GM12878 (cell line): ENCODE data around the gene MCC.

Experiments used
- ATF3 ChIP-seq: IDR thresholded peaks from 2 replicates; pipeline ENCODE4 v1.6.1; 2011; ENCODE audit warnings: low read depth, mild to moderate bottlenecking, low read length, moderate library complexity, borderline replicate concordance; ENCODE audit errors: extremely low read depth
- BCL3 ChIP-seq: IDR thresholded peaks from 2 replicates; pipeline ENCODE4 v1.6.1; 2011; ENCODE audit warnings: borderline replicate concordance, low read depth, mild to moderate bottlenecking, moderate library complexity, low read length; ENCODE audit not compliant: insufficient read depth, poor library complexity, severe bottlenecking
- BCLAF1 ChIP-seq: fragments of 450-650 bp; IDR thresholded peaks from 2 replicates; pipeline ENCODE4 v1.6.1; 2017; ENCODE audit warnings: antibody characterized with exemption, mild to moderate bottlenecking, moderate library complexity
- CTCF ChIP-seq, 3 experiments: IDR thresholded peaks in 2 of 3; conservative IDR thresholded peaks in 1 of 3; 2 replicates each; pipeline ENCODE4 v1.5.1; 2011; ENCODE audit warnings: low read depth in 3 of 3, low read length in 3 of 3, mild to moderate bottlenecking in 3 of 3, control low read depth in 2 of 3, moderate library complexity in 2 of 3, inconsistent platforms in 1 of 3, mixed read lengths in 1 of 3; ENCODE audit not compliant: control insufficient read depth in 2 of 3, insufficient read depth in 1 of 3; ENCODE audit errors: extremely low read depth in 1 of 3
- HCFC1 ChIP-seq: fragments of 150-350 bp; IDR thresholded peaks from 2 replicates; pipeline ENCODE4 v1.6.1; 2014; ENCODE audit warnings: low read length
- SIX5 ChIP-seq: IDR thresholded peaks from 2 replicates; pipeline ENCODE4 v1.6.1; 2011; ENCODE audit warnings: mild to moderate bottlenecking, low read depth, low read length, moderate library complexity; ENCODE audit not compliant: severe bottlenecking
- ZNF274 ChIP-seq: IDR thresholded peaks from one replicate; pipeline ENCODE4 v1.8.0; 2011; ENCODE audit not compliant: insufficient read length, insufficient read depth

- TF ChIP-seq BCL3: no peak
- no peak for TF ChIP-seq BCLAF1
- TF ChIP-seq ATF3: no peak
- no peak for TF ChIP-seq CTCF (IDR thresholded peaks at IDR 0.05 in 2 of 3, conservative IDR thresholded peaks at IDR 0.05 in 1 of 3; ENCODE audit: control insufficient read depth in 2 of 3, extremely low read depth in 1 of 3, insufficient read depth in 1 of 3, low read depth in 3 of 3, low read length in 3 of 3)
- no peak for TF ChIP-seq ZNF274
- TF ChIP-seq SIX5: no peak
- TF ChIP-seq HCFC1: no peak
These were observed 405.7 kb downstream of the MCC start for GRCh38 chr5:113082547-113082905.
